ENCODE results near the gene TERT. TPM values are rescaled to one million over a fixed set of nuclear protein-coding genes. Genes with fewer than 3 reads are reported as not detected.
"Not testable (repeated sequence)": the region's sequence is repeated elsewhere in the genome, so short reads cannot be mapped to it uniquely, and the experiment has no call there.

The TERT gene
- total and polyA plus RNA-seq, 2 of the 13 experiments (the other 11 are each of a cell fraction or from before 2014, with no cell fraction given): 4.3 to 5.9 TPM

DNA sequence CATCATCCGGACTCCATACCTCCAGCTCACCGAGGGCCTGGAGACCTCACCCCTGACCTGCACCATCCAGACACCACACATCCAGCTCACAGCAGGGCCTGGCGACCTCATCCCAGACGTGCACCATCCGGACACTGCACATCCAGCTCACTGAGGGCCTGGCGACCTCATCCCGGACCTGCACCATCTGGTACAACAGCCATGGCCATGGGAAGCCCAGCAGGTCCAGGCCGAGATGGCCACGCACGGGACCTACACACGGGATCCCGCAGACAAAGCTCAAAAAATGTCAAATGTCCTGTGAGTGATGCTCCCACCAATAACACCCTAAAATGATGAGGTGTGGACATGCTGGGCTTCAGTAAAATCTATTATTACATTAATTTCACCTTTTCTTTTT lies 9.7 kb downstream of the TERT start:
- no peak overlapping the region for H3K9ac ChIP-seq (ENCODE audit: insufficient read depth, low read depth, low read length)
- intact Hi-C loops (cut with micrococcal nuclease; ENCODE audit: unreplicated experiment) (no loop called here), in situ Hi-C loops (cut with HindIII; ENCODE audit: extremely low pct_ligation_motif_present, low pct_unique_long_range_greater_than_20kb) (no loop called here)
- 54% methylated on average over 9 of the region's 12 CpGs for WGBS (ENCODE audit: low lambda C conversion rate)
- no peak overlapping the region for H3K4me3 ChIP-seq (replicated peaks in 1 of 3; ENCODE audit: insufficient read depth in 1 of 3, low read depth in 2 of 3, low read length in 3 of 3)
- no peak for ATAC-seq
- CTCF ChIA-PET (ENCODE audit: low intra/inter-chr PET ratio, low total read pairs): no interaction called here
- FAIRE-seq: no peak
- no peaks in the 10 kb centered on the region for H3K79me2 ChIP-seq (ENCODE audit: insufficient read depth, low read length)
- no peak overlapping the region for H2AFZ ChIP-seq (ENCODE audit: low read length)
- H3K36me3 ChIP-seq (replicated peaks in 1 of 2; ENCODE audit: control insufficient read depth in 1 of 2, insufficient read depth in 2 of 2, low read length in 2 of 2): no peaks in the 10 kb centered on the region; a peak in 1 of 5 replicates
- no peak for DNase-seq (ENCODE audit: low spot score)
- no peak for TF ChIP-seq MBD4 (IDR thresholded peaks at IDR 0.05; ENCODE audit: borderline replicate concordance, low read length)
- TF ChIP-seq ZNF253 (CRISPR knock-in tag; IDR thresholded peaks at IDR 0.05; ENCODE audit: borderline replicate concordance): no peak
- no peak for TF ChIP-seq ELF3 (CRISPR knock-in tag; IDR thresholded peaks at IDR 0.05)
- no peak for TF ChIP-seq ZNF263 (CRISPR knock-in tag; IDR thresholded peaks at IDR 0.05)
- TF ChIP-seq CCDC6 (CRISPR knock-in tag; IDR thresholded peaks at IDR 0.05): no peak
- no peak for TF ChIP-seq ZC3H4 (CRISPR knock-in tag; IDR thresholded peaks at IDR 0.05; ENCODE audit: borderline replicate concordance)
- TF ChIP-seq, protein P1, sequence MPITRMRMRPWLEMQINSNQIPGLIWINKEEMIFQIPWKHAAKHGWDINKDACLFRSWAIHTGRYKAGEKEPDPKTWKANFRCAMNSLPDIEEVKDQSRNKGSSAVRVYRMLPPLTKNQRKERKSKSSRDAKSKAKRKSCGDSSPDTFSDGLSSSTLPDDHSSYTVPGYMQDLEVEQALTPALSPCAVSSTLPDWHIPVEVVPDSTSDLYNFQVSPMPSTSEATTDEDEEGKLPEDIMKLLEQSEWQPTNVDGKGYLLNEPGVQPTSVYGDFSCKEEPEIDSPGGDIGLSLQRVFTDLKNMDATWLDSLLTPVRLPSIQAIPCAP (CRISPR knock-in tag; IDR thresholded peaks at IDR 0.05; ENCODE audit: low read depth): no peak
- TF ChIP-seq HNF4G (IDR thresholded peaks at IDR 0.05; ENCODE audit: borderline replicate concordance, low read depth, low read length): no peak
- TF ChIP-seq HNF4G (CRISPR knock-in tag; IDR thresholded peaks at IDR 0.05; ENCODE audit: borderline replicate concordance, low read depth): no peak
- no peak for TF ChIP-seq PHF20 (CRISPR knock-in tag; IDR thresholded peaks at IDR 0.05)
- TF ChIP-seq RXRB (CRISPR knock-in tag; IDR thresholded peaks at IDR 0.05; ENCODE audit: borderline replicate concordance): no peak
- TF ChIP-seq ZNF614 (CRISPR knock-in tag; IDR thresholded peaks at IDR 0.05; ENCODE audit: borderline replicate concordance): no peak
- TF ChIP-seq RAD51 (IDR thresholded peaks at IDR 0.05; ENCODE audit: borderline replicate concordance): no peak
- no peak for TF ChIP-seq ZNF224 (CRISPR knock-in tag; IDR thresholded peaks at IDR 0.05)
- no peak for TF ChIP-seq ZNF713 (CRISPR knock-in tag; IDR thresholded peaks at IDR 0.05)
- TF ChIP-seq POLR2A (IDR thresholded peaks at IDR 0.05; ENCODE audit: insufficient read depth in 1 of 2, low read depth in 2 of 2, low read length in 2 of 2): no peak
- TF ChIP-seq ZNF317 (CRISPR knock-in tag; IDR thresholded peaks at IDR 0.05): no peak
- H3K9me3 ChIP-seq (ENCODE audit: low read length): no peaks in the 10 kb centered on the region
- H4K20me1 ChIP-seq (ENCODE audit: insufficient read depth, low read length): no peaks in the 10 kb centered on the region
- no peaks in the 10 kb centered on the region for H3K4me1 ChIP-seq (ENCODE audit: insufficient read depth, low read length)
- BruUV-seq (replicated peaks): no TSS peak
- no peak overlapping the region for H3K4me2 ChIP-seq (ENCODE audit: low read depth, low read length)
- H3K27me3 ChIP-seq (ENCODE audit: control insufficient read depth in 1 of 2, insufficient read depth in 2 of 2, low read length in 2 of 2): peaks cover 0 to 2% of the 10 kb centered on the region in 2 experiments; a peak in 2 of 5 replicates
- no peak overlapping the region for H3K27ac ChIP-seq (ENCODE audit: extremely low read length, insufficient read depth, low read length)
- POLR2A ChIA-PET: no interaction called here

DNA sequence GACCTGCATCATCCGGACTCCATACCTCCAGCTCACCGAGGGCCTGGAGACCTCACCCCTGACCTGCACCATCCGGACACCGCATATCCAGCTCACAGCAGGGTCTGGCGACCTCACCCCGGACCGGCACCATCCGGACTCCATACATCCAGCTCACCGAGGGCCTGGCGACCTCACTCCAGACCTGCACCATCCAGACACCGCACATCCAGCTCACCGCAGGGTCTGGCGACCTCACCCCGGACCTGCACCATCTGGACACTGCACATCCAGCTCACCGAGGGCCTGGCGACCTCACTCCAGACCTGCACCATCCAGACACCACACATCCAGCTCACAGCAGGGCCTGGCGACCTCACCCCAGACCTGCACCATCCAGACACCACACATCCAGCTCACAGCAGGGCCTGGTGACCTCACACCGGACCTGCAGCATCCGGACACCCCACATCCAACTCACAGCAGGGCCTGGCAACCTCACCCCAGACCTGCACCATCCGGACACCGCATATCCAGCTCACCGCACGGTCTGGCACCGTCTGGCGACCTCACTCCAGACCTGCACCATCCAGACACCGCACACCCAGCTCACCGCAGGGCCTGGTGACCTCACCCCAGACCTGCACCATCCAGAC lies 10.4 kb downstream of the TERT start:
- H3K36me3 ChIP-seq (replicated peaks in 1 of 2; ENCODE audit: control insufficient read depth in 1 of 2, insufficient read depth in 2 of 2, low read length in 2 of 2); FAIRE-seq; H3K27me3 ChIP-seq (ENCODE audit: control insufficient read depth in 1 of 2, insufficient read depth in 2 of 2, low read length in 2 of 2); H3K9ac ChIP-seq (ENCODE audit: insufficient read depth, low read depth, low read length); H3K4me1 ChIP-seq (ENCODE audit: insufficient read depth, low read length); H4K20me1 ChIP-seq (ENCODE audit: insufficient read depth, low read length); H3K4me2 ChIP-seq (ENCODE audit: low read depth, low read length); POLR2A ChIA-PET; H2AFZ ChIP-seq (ENCODE audit: low read length); ATAC-seq; CTCF ChIA-PET (ENCODE audit: low intra/inter-chr PET ratio, low total read pairs); H3K79me2 ChIP-seq (ENCODE audit: insufficient read depth, low read length); H3K27ac ChIP-seq (ENCODE audit: extremely low read length, insufficient read depth, low read length); DNase-seq (ENCODE audit: low spot score); BruUV-seq (replicated peaks); H3K9me3 ChIP-seq (ENCODE audit: low read length); intact Hi-C loops (cut with micrococcal nuclease; ENCODE audit: unreplicated experiment); H3K4me3 ChIP-seq (replicated peaks in 1 of 3; ENCODE audit: insufficient read depth in 1 of 3, low read depth in 2 of 3, low read length in 3 of 3); in situ Hi-C loops (cut with HindIII; ENCODE audit: extremely low pct_ligation_motif_present, low pct_unique_long_range_greater_than_20kb): not testable (repeated sequence)
- 62% methylated on average over 14 of the region's 27 CpGs for WGBS (ENCODE audit: low lambda C conversion rate)

Measured in HepG2 (cell line).